ENCODE data around the gene VPS13A. TPM values are rescaled to one million over a fixed set of nuclear protein-coding genes. Genes with fewer than 3 reads are reported as not detected.

The VPS13A gene
- total and polyA plus RNA-seq, 9 of the 15 experiments (the other 6 are each of a cell fraction or from before 2014, with no cell fraction given) = 5.6 to 29.9 (median 14.7) TPM

- TF ChIP-seq ZBTB40 (IDR thresholded peaks at IDR 0.05) = no peak
- TF ChIP-seq ZBTB40 (CRISPR knock-in tag; IDR thresholded peaks at IDR 0.05) = no peak
- TF ChIP-seq ZBTB7A (IDR thresholded peaks at IDR 0.05; ENCODE audit: borderline replicate concordance, control insufficient read depth, low read depth, low read length) = peak; percentile 34; the same call in 1 of the 2 replicates
- no peak for TF ChIP-seq FOXK1 (CRISPR knock-in tag; IDR thresholded peaks at IDR 0.05; ENCODE audit: borderline replicate concordance)
- no peak for TF ChIP-seq BCL6 (CRISPR knock-in tag; IDR thresholded peaks at IDR 0.05)
- no peak for TF ChIP-seq HEY1 (CRISPR knock-in tag; IDR thresholded peaks at IDR 0.05; ENCODE audit: borderline replicate concordance)
- no peak for TF ChIP-seq ATF3 (IDR thresholded peaks at IDR 0.05)
- TF ChIP-seq ATF3 (CRISPR knock-in tag; conservative IDR thresholded peaks at IDR 0.05) = no peak
- TF ChIP-seq GMEB1 (CRISPR knock-in tag; IDR thresholded peaks at IDR 0.05) = 0 out of 2 replicates have a peak, but pooled peaks have one; percentile 16
- TF ChIP-seq BCOR (IDR thresholded peaks at IDR 0.05) = no peak
- no peak for TF ChIP-seq EP300 (IDR thresholded peaks at IDR 0.05; ENCODE audit: low read length)
- TF ChIP-seq ETS1 (conservative IDR thresholded peaks at IDR 0.05; ENCODE audit: control insufficient read depth, low read depth, low read length) = no peak
- TF ChIP-seq RBM22 (IDR thresholded peaks at IDR 0.05; ENCODE audit: low read depth, low read length, poor library complexity, severe bottlenecking) = no peak
Observed at GRCh38 chr9:77177143-77177893, at the start of gene VPS13A (continued).

Measured in K562 (cell line).